Kidney capillary endothelial cell (primary cell): ENCODE results near the gene AZIN2.
"Not testable (repeated sequence)": the region's sequence is repeated elsewhere in the genome, so short reads cannot be mapped to it uniquely, and the experiment has no call there.

Experiments
- DNase-seq: peaks from one replicate; pipeline ENCODE4 v3.0.0-alpha.2; 2018; ENCODE audit warnings: low spot score

The AZIN2 gene

DNA sequence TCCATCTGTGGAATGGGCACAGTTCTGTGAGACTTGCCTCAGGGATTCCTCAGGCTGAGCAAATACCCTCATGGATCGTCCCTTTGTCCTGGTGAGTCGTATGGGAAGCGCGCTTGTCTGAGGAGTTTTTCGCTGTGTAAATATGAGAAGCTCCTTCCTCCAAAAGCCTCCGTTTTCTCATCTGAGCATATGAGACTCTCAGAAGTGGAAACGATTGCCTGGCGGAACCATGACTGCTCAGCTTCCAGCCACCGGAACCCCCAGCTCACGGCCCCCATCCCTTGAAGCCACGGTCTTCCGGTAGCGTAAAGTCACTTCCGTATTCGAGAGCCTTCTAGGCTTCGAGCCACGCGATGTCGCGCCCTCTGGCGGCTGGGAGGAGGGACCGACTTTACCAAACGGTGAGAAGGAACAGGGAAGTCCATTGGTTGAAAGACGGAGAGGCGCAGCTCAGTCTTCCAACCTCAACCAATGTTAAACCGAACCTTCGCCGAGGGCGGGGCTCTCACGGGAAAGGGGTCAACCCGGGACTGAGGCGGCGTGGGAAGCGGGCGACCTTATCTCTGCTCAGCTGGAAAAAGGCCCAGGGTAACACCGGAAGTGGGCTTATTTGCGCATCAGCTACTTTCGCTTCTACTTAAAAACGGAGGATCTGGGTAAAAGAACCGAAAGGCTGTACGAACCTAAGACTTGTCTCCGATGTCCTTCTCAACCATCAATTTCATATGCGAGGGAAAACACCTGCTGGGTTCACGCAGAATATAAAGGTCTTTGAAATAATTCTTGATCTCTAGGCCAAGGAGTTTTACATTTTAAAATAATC lies 46.3 kb downstream of the AZIN2 start:
- peak; percentile 98 for DNase-seq

- no peak for DNase-seq
These were observed 47.8 kb downstream of the AZIN2 start for GRCh38 chr1:33128781-33129180.

GRCh38 chr1:33130297-33130696 lies 49.3 kb downstream of the AZIN2 start:
- DNase-seq = no peak

GRCh38 chr1:33131191-33131590 lies 50.2 kb downstream of the AZIN2 start:
- no peak for DNase-seq

GRCh38 chr1:33132549-33132948 lies 51.6 kb downstream of the AZIN2 start:
- no peak for DNase-seq

DNA sequence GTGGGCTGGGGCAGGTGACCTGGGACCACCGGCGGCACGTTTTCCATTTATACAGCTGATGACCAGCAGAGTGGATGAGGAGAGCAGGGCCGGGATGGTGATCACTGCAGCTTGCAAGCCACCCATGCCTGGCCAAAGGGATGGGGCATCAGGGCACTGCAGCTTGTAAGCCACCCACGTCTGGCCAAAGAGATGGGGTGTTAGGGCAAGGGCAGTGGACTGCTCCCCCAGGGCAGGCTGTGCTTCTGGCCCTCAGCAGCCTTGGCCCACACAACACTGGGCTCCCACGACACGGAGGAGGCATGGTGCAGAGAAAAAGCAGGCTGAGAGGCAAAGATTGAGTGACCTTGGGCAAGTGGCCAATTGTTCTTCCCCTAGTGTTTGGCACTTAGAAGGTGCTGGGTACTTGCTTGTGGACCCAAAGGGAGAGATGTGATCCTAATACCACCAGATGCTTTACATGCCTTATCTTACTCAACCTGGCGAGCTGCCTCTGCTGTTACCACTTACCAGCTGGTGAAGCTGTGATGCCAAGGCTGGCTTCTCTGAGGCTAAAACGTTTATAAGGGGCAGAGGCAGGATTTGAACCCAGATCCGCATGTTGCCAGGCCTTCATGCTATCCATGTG lies 52.6 kb downstream of the AZIN2 start:
- DNase-seq = no peak

DNA sequence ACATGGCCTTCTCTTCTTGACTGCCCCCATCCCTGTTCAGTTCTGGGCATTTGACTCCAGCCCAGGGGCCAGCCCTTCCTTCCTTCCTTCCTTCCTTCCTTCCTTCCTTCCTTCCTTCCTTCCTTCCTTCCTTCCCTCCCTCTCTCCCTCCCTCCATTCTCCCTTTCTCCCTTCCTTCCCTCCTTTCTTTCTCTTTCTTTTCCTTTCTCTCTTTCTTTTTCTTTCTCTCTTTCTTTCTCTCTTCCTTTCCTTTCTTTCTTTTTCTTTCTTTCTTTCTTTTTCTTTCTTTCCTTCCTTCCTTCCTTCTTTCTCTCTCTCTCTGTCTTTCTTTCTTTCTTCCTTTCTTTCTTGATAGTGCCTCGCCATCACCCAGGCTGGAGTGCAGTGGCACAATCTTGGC lies 55.1 kb downstream of the AZIN2 start:
- DNase-seq = not testable (repeated sequence)

GRCh38 chr1:33137800-33138199 lies 56.8 kb downstream of the AZIN2 start:
- peak; percentile 25 for DNase-seq

DNA sequence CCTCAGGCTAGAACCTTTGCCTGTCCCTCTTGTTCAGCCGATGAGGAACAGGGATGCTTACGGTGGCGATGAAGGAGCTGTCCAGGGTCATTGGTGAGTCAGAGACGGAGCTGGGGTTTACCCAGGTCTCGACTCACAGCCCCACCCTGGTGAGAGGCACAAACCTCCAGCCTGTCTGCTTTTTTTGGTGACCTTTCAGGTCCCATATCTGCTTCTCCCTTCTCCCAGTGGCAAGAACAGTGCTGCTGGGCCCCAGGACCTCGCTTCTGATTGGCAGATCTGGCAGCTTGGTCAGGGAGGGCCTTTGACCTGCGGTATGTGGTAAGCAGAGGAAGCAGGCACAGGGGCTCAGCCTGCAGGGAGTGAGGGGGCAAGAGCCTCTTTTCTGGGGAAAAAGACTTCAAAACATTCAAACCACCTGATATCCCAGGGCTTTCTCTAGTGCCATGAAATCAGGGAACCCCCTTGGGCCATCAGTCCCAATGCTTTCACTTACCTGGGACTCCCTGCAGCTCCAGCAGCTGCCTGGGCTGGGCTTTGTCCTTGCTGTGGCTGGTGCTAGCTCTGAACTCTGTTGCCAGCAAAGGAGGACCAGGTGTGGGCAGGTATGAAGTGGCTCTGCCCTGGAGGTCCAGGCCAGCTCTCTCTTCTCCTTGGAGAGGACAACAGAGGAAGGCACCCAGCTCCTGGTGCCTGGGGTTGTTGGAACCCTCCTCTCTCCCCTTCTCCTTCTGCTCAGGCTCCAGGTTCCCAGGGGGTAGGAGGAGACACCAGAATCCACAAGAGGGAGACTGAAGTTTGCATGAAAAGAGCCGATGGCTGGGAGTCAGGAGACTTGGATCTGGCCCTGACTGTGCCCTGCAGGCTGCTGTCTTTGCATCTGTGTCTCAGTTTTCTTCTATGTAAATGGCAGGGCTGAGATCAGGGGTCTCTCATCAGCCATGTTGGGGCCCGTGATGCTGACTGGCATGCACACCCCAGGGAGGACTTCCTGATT lies 59.5 kb downstream of the AZIN2 start:
- no peak for DNase-seq

DNA sequence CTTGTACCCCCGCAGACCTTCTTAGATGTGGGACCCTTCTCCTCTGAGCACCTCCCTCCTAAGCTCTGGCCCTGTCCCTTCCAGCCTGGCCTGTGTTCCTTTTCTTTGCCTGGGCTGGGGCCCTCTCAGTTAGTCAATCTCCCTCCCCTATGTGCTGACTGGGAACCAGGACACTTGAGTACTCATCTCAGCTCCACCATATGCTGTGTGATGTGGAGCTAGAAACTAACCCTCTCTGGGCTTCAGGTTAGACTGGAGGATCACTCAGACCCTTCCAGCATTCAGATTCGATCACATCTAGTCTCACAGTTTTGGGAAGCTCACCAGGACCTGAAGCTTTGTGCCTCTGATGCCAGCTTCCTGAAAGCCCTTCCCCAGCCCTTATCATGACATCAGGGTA lies 60.3 kb downstream of the AZIN2 start:
- no peak for DNase-seq

DNA sequence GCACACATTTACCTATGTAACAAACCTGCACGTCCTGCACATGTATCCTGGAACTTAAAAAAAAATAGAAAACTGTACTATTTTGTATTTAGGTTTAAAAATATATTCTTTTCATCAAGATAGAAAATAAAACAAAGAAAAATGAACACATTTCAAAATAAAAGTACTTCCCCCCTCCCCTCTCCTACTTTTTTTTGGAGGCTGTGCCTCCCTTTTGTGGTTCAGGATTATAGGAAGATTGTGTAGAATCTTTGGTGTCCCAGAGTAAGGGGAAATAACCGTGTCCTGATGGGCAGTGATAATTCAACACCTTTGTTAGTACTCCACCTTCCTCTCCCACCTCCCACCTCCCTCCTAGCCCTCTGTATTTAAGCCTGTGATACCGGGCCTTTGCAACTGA lies 60.8 kb downstream of the AZIN2 start:
- no peak for DNase-seq

GRCh38 chr1:33142483-33143064 lies 61.6 kb downstream of the AZIN2 start:
- no peak for DNase-seq

DNA sequence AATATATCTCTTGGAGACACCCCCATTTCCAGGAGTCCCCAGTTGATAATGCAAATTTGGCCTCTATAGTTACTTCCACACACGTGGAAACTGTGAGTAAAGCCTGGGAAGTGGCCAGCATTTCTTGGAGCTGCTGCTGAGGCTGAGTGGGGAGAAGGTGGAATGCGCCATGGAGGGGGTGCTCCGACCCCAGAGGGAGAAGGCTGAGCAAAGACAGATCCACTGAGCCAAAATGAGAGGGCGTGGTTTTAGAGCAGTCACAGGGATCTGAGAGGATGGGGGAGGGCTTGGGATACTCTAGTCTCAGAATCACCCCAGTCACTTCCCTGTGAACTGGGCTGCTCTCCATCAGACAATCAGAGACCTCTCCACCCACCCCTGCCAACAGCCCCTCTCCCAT lies 62.2 kb downstream of the AZIN2 start:
- DNase-seq = no peak

DNA sequence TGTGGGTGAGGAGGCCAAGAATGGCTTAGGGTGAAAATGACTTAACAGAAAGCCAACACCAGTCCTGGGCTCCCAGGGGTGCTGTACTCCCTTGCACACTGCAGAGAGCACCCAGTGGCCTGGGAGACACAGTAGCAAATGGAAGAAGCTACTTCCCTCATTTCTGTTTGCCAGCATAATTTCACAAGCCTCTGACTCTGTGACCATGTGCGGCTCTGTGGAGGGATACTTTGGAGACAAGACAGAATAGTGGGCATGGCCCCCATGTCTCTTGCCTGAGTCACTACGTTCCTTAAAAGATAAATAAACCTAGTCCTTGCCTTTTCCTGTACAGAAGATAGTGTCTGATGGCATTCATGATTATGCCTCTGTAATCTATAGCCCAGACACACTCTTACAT lies 62.7 kb downstream of the AZIN2 start:
- DNase-seq = no peak

- no peak for DNase-seq
These were observed 65.0 kb downstream of the AZIN2 start for GRCh38 chr1:33146003-33146402.

GRCh38 chr1:33147275-33147996 lies 66.5 kb downstream of the AZIN2 start:
- no peak for DNase-seq

DNA sequence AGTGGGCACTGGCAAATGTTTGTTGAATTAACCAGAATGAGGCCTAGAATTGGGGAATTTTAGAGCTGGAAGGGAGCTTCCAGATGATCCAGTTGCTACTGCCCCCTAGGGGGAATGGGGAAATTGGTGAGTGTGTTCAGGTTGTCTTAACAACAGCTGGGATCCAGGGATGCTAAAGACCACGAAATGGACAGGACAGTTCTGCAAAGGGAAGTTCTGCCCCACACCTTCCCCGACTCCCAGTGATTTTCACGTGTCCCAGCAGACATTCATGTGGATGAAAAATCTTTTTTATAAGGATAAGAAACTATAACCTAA lies 67.0 kb downstream of the AZIN2 start:
- DNase-seq = no peak

DNA sequence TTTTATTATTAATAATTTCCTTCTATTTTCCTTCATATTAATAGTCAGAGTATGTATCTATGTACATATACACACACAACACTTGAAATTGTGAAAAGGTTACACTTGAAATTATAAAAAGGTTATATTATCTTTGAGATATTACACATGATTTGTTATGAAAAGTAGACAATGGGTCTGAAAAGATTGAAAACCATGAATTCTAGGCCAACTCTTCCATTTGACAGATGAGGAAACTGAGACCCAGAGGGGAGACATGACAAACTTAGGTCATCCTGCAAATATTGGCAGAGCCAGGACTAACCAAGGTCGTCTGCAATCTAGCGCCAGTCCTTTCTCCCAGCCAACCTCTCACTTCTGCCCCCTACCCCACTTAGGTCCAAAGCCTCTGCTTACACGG lies 67.7 kb downstream of the AZIN2 start:
- no peak for DNase-seq

- DNase-seq = no peak
These were observed 68.7 kb downstream of the AZIN2 start for GRCh38 chr1:33149453-33150190.

DNA sequence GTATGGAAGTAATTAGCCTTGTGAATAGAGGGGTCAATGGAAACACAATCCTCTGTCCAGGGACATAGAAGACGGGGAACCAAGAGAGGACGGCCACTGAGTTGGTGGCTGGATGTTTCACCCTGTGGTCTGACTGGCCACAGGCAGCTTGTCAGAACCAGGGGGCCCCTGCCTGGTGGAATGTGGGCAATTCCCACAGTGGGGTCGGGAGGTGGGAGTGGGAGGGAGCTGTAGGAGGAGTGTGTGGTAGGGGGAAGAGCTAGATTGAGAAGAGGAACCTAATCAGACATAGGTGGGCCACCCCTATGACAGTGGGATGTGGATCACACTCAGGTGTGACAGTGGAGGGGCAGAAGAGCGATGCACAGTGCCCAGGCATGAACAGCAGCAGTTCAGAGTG lies 69.6 kb downstream of the AZIN2 start:
- no peak for DNase-seq

- no peak for DNase-seq
These were observed 70.2 kb downstream of the AZIN2 start for GRCh38 chr1:33151116-33151515.
